ENCODE data around the gene AKT3.

Gene AKT3

DNA sequence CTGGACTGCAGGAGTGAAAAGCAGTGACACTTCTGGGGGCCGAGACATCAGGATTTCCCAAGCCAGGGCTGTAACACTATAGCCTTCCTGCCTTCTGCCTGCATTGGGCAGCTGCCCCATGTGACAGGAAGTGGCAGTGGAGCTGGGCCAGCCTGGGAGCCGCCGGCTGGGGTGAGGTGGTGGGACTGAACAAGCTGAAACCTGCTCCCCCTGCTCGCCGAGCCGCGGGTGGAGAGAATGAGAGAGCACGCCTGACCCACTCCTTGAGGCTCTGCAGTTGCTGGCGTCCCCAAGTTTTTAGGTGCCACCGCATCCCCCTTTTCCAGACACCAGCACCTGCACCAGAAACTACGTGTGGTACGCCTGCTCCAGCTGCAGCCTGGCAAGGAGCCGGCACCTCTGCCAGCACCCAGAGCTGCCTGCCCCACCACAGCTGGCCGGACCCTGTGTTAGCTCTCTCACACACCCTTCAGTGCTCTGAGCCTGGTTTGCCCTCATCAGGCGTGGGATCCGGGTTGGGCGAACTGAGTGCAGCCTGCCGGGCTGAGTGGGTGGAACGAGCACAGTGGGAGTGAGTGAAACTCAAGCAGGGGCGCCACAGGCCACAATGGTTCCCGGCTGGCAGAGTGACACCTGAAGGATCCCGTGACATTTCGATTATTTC, 119.4 kb downstream of the AKT3 start:
- no peak overlapping the region for H3K4me3 ChIP-seq (ENCODE audit: insufficient read depth, low read depth, low read length, poor library complexity, severe bottlenecking)
- no peak overlapping the region for H3K27ac ChIP-seq (ENCODE audit: insufficient read depth, low read length, poor library complexity, severe bottlenecking)
- H3K9me3 ChIP-seq (ENCODE audit: control insufficient read depth, low read length), result no peaks in the 10 kb centered on the region
- no peaks in the 10 kb centered on the region for H3K36me3 ChIP-seq (ENCODE audit: control insufficient read depth, insufficient read depth, low read length)
- no peaks in the 10 kb centered on the region for H3K27me3 ChIP-seq (replicated peaks; ENCODE audit: control insufficient read depth, insufficient read depth, low read length, poor library complexity, severe bottlenecking)
- H3K4me1 ChIP-seq (ENCODE audit: control insufficient read depth, insufficient read depth, low read length, poor library complexity, severe bottlenecking), result no peaks in the 10 kb centered on the region
- DNase-seq, result no peak

DNA sequence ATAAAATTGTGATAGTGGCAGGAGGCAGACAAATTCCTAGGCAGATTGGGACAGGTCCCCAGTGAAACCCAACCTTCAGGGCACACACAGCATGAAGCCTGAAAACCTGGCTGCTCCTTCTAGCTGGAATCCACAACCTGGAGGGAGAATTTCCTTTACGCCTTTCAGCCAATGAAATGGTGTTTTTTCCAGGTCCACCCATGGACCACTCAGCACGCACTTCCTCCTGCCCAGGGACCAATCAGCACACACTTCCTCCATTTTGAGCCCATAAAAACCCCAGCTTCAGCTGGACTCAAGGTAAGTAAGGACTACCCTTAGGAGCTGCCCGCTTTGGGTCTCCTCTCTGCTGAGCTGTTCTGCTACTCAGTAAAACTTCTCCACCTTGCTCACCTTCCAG, 120.1 kb downstream of the AKT3 start:
- no peak overlapping the region for H3K4me3 ChIP-seq (ENCODE audit: insufficient read depth, low read depth, low read length, poor library complexity, severe bottlenecking)
- no peak overlapping the region for H3K27ac ChIP-seq (ENCODE audit: insufficient read depth, low read length, poor library complexity, severe bottlenecking)
- no peaks in the 10 kb centered on the region for H3K36me3 ChIP-seq (ENCODE audit: control insufficient read depth, insufficient read depth, low read length)

DNA sequence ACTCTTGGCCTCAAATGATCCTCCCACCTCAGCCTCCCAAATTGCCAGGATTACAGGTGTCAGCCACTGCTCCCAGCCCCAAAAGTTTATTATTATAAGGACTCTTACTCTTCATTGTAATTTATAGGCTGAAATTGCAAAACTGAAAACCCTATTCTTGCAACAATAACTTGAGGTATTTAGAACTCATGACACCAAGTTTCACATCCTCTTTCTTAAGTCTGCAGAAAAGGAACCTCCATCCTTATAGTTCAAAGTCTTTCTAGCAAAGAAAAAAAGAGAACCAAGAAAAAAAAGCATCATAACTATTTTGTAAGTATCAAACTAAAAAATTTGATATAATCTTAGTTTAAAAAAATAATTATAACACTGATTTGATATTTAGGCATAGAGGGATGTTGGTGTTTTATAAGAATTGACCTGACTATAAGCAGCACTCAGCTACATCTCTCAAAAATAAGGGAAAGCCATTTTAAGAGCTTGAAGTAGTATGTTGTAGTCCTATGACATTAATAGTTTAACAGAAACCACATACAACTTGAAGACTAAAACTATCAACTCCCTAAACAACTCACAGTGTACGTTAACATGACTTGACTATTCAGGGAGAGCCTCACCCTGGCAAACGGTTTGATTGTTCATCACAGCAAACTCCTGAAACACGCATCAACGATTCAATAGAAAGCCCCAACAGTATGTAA, 122.4 kb downstream of the AKT3 start:
- DNase-seq, result no peak
- no peaks in the 10 kb centered on the region for H3K9me3 ChIP-seq (ENCODE audit: control insufficient read depth, low read length)
- H3K36me3 ChIP-seq (ENCODE audit: control insufficient read depth, insufficient read depth, low read length), result no peaks in the 10 kb centered on the region
- H3K4me3 ChIP-seq (ENCODE audit: insufficient read depth, low read depth, low read length, poor library complexity, severe bottlenecking), result no peak overlapping the region
- H3K27me3 ChIP-seq (replicated peaks; ENCODE audit: control insufficient read depth, insufficient read depth, low read length, poor library complexity, severe bottlenecking), result no peaks in the 10 kb centered on the region
- no peaks in the 10 kb centered on the region for H3K4me1 ChIP-seq (ENCODE audit: control insufficient read depth, insufficient read depth, low read length, poor library complexity, severe bottlenecking)
- no peak overlapping the region for H3K27ac ChIP-seq (ENCODE audit: insufficient read depth, low read length, poor library complexity, severe bottlenecking)

More for the DNA sequence above, 120.1 kb downstream of the AKT3 start:
- no peaks in the 10 kb centered on the region for H3K27me3 ChIP-seq (replicated peaks; ENCODE audit: control insufficient read depth, insufficient read depth, low read length, poor library complexity, severe bottlenecking)
- no peaks in the 10 kb centered on the region for H3K9me3 ChIP-seq (ENCODE audit: control insufficient read depth, low read length)
- no peaks in the 10 kb centered on the region for H3K4me1 ChIP-seq (ENCODE audit: control insufficient read depth, insufficient read depth, low read length, poor library complexity, severe bottlenecking)
- DNase-seq, result no peak

DNA sequence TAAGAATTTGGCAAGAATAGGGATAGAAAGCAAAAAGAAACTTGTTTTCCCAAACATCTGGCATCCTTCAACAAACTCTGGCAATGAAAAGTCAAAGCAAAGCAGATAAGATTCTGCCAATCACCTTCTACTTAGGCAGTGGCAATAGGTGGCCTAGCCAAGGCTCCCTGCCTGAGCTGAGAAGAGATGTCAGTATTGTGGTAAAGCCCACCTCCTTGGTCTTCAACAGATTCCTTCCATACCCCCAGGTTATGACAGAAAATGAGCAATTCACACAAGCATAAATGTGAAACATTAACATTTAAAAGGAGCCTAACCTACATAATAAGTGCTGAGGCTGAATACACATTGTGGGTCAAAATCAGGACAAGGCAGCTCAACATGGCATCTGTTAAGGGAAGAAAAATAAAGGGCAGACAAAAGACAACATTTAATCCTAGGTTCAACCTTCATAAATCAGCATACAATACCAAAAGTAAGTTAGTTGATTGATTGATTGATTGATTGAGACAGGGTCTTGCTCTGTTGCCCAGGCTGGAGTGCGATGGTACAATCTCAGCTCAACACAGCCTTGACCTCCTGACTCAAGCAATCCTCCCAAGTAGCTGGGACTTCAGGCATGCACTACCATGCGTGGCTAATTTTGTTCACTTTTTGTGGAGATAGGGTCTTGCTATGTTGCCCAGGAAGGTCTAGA, 123.1 kb downstream of the AKT3 start:
- Histone ChIP-seq H3K27ac (ENCODE audit: insufficient read depth, low read length, poor library complexity, severe bottlenecking) (no peak overlapping the region), H3K27me3 (replicated peaks; ENCODE audit: control insufficient read depth, insufficient read depth, low read length, poor library complexity, severe bottlenecking) (no peaks in the 10 kb centered on the region), H3K36me3 (ENCODE audit: control insufficient read depth, insufficient read depth, low read length) (no peaks in the 10 kb centered on the region), H3K4me1 (ENCODE audit: control insufficient read depth, insufficient read depth, low read length, poor library complexity, severe bottlenecking) (no peaks in the 10 kb centered on the region), H3K4me3 (ENCODE audit: insufficient read depth, low read depth, low read length, poor library complexity, severe bottlenecking) (no peak overlapping the region), H3K9me3 (ENCODE audit: control insufficient read depth, low read length) (no peaks in the 10 kb centered on the region)
- no peak for DNase-seq

DNA sequence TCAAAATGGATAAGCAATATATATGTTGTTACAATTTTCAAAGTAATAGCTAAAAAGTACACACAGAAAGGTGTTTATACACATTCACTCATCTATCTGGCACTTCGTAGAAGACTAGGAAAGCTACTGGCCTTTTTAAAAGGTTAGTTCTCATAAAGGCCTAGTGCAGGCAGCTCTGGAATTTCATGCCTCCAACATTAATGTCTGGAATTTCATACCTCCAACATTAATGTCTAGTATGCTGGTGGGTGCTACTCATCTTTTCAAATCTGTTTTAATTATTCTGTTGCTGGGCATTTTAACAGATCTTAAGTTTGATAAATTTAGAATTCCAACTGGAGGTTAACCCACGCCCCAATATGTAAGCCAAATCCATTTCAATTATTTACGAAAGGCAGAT, 124.2 kb downstream of the AKT3 start:
- Histone ChIP-seq H3K4me3 (ENCODE audit: insufficient read depth, low read depth, low read length, poor library complexity, severe bottlenecking) (no peak overlapping the region), H3K27me3 (replicated peaks; ENCODE audit: control insufficient read depth, insufficient read depth, low read length, poor library complexity, severe bottlenecking) (no peaks in the 10 kb centered on the region), H3K4me1 (ENCODE audit: control insufficient read depth, insufficient read depth, low read length, poor library complexity, severe bottlenecking) (no peaks in the 10 kb centered on the region), H3K9me3 (ENCODE audit: control insufficient read depth, low read length) (no peaks in the 10 kb centered on the region), H3K27ac (ENCODE audit: insufficient read depth, low read length, poor library complexity, severe bottlenecking) (no peak overlapping the region), H3K36me3 (ENCODE audit: control insufficient read depth, insufficient read depth, low read length) (no peaks in the 10 kb centered on the region)
- DNase-seq, result no peak

DNA sequence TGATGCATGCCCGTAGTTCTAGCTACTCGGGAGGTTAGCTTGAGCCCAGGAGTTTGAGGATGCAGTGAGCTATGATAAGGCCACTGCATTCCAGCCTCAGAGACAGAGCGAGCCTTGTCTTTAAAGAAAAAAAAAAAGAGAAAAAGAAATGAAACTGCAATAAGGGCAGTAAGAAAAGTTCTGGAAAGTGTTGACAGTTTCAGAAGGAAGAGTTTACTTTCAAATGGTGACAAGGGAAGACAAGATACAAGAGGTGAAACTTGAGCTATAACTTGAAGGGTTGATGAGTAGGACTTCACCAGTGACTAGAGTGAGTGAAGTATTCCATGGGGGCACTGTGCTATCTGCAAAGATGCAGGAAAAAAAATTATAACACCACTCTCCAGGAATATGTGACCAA, 125.0 kb downstream of the AKT3 start:
- Histone ChIP-seq H3K27ac (ENCODE audit: insufficient read depth, low read length, poor library complexity, severe bottlenecking) (no peak overlapping the region), H3K4me3 (ENCODE audit: insufficient read depth, low read depth, low read length, poor library complexity, severe bottlenecking) (no peak overlapping the region), H3K9me3 (ENCODE audit: control insufficient read depth, low read length) (no peaks in the 10 kb centered on the region), H3K36me3 (ENCODE audit: control insufficient read depth, insufficient read depth, low read length) (no peaks in the 10 kb centered on the region), H3K27me3 (replicated peaks; ENCODE audit: control insufficient read depth, insufficient read depth, low read length, poor library complexity, severe bottlenecking) (no peaks in the 10 kb centered on the region), H3K4me1 (ENCODE audit: control insufficient read depth, insufficient read depth, low read length, poor library complexity, severe bottlenecking) (no peaks in the 10 kb centered on the region)
- no peak for DNase-seq

DNA sequence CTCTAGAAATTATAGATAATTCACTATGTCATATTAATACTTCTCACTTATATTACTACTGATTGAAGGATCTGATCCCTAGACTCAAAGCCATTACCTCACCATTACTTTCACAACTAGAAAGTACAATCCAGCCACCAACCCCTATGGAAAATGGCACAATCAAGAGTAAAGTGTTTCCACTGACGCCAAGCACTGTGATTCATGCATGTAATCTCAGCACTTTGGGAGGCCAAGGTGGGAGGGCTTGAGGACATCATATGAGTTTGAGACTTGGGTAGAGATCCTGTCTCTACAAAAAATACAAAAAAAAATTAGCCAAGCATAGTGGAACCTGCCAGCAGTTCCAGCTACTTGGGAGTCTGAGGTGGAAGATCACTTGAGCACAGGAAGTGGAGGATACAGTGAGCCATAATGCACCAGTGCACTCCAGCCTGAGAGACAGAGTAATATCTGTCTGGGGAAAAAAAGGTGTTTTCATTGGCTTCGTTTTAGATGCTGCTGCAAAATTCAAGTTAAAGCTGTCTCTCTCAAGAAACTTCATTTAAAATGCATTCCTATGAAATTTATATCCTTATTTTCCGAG, 126.5 kb downstream of the AKT3 start:
- H3K9me3 ChIP-seq (ENCODE audit: control insufficient read depth, low read length), result no peaks in the 10 kb centered on the region
- no peaks in the 10 kb centered on the region for H3K27me3 ChIP-seq (replicated peaks; ENCODE audit: control insufficient read depth, insufficient read depth, low read length, poor library complexity, severe bottlenecking)
- no peak overlapping the region for H3K27ac ChIP-seq (ENCODE audit: insufficient read depth, low read length, poor library complexity, severe bottlenecking)
- H3K36me3 ChIP-seq (ENCODE audit: control insufficient read depth, insufficient read depth, low read length), result no peaks in the 10 kb centered on the region
- no peak overlapping the region for H3K4me3 ChIP-seq (ENCODE audit: insufficient read depth, low read depth, low read length, poor library complexity, severe bottlenecking)
- no peak for DNase-seq
- H3K4me1 ChIP-seq (ENCODE audit: control insufficient read depth, insufficient read depth, low read length, poor library complexity, severe bottlenecking), result no peaks in the 10 kb centered on the region

DNA sequence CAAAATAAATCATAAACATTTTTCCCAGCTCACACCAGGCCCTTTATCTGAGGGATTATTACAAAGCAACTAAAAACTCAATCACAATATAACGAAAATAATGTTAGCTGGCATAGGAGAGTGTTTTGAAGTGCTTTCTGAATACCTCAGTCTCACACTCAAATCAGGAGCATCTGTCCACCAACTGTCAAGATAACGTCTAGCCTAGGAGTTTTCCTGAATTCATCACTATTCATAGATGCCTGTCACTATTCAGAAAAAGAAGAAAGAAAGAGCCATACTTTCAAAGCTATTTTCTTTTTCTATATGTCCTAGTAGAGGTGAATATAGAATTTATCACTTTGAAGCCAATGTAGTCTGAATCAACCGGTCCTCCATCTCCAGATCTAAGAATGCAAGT, 127.0 kb downstream of the AKT3 start:
- Histone ChIP-seq H3K9me3 (ENCODE audit: control insufficient read depth, low read length) (no peaks in the 10 kb centered on the region), H3K4me1 (ENCODE audit: control insufficient read depth, insufficient read depth, low read length, poor library complexity, severe bottlenecking) (no peaks in the 10 kb centered on the region), H3K27me3 (replicated peaks; ENCODE audit: control insufficient read depth, insufficient read depth, low read length, poor library complexity, severe bottlenecking) (no peaks in the 10 kb centered on the region), H3K4me3 (ENCODE audit: insufficient read depth, low read depth, low read length, poor library complexity, severe bottlenecking) (no peak overlapping the region), H3K27ac (ENCODE audit: insufficient read depth, low read length, poor library complexity, severe bottlenecking) (no peak overlapping the region), H3K36me3 (ENCODE audit: control insufficient read depth, insufficient read depth, low read length) (no peaks in the 10 kb centered on the region)
- no peak for DNase-seq

DNA sequence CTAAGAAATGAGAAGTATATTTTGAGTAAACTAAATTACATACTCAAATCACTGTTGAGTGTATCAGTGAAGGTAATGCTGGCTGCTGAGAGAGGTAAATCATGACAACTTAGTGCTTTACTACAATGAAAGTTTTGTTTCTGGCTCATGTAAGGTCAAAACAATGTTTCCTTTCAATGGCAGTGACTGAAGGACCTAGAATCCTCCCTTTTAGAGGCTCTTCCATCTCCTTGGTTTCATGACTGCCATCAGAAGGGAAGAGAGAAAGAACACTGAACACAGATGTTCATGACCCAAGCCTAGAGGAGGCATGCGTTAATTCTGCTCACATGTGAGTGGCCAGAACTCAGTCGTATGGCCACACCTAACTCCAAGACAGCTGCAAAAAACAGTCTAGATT, 130.6 kb downstream of the AKT3 start:
- no peak overlapping the region for H3K27ac ChIP-seq (ENCODE audit: insufficient read depth, low read length, poor library complexity, severe bottlenecking)
- H3K4me1 ChIP-seq (ENCODE audit: control insufficient read depth, insufficient read depth, low read length, poor library complexity, severe bottlenecking), result no peaks in the 10 kb centered on the region
- DNase-seq, result no peak

DNA sequence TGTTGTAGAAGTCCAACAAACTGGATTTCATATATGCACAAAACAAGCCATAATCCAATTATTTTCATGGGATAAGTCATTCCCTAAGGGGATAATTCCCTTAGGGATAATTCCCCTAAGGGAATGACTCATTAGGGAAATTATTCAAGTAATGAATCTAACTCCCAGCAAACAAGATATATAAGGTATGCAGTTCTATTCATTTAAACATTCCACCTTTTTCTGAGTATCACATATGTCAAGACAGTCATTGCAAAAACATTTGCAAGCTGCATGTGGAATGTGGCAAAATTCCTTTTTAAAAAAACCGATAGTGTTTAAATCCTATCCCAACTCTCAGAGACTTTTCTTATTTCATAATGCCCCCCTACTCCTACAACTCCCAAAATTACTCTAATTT, 131.2 kb downstream of the AKT3 start:
- no peaks in the 10 kb centered on the region for H3K36me3 ChIP-seq (ENCODE audit: control insufficient read depth, insufficient read depth, low read length)
- H3K27ac ChIP-seq (ENCODE audit: insufficient read depth, low read length, poor library complexity, severe bottlenecking), result no peak overlapping the region
- no peaks in the 10 kb centered on the region for H3K4me1 ChIP-seq (ENCODE audit: control insufficient read depth, insufficient read depth, low read length, poor library complexity, severe bottlenecking)
- no peak for DNase-seq
- no peaks in the 10 kb centered on the region for H3K27me3 ChIP-seq (replicated peaks; ENCODE audit: control insufficient read depth, insufficient read depth, low read length, poor library complexity, severe bottlenecking)
- H3K9me3 ChIP-seq (ENCODE audit: control insufficient read depth, low read length), result no peaks in the 10 kb centered on the region
- H3K4me3 ChIP-seq (ENCODE audit: insufficient read depth, low read depth, low read length, poor library complexity, severe bottlenecking), result no peak overlapping the region

More for the DNA sequence above, 130.6 kb downstream of the AKT3 start:
- H3K9me3 ChIP-seq (ENCODE audit: control insufficient read depth, low read length), result no peaks in the 10 kb centered on the region
- H3K36me3 ChIP-seq (ENCODE audit: control insufficient read depth, insufficient read depth, low read length), result no peaks in the 10 kb centered on the region
- no peak overlapping the region for H3K4me3 ChIP-seq (ENCODE audit: insufficient read depth, low read depth, low read length, poor library complexity, severe bottlenecking)
- no peaks in the 10 kb centered on the region for H3K27me3 ChIP-seq (replicated peaks; ENCODE audit: control insufficient read depth, insufficient read depth, low read length, poor library complexity, severe bottlenecking)

All from effector memory CD4-positive, alpha-beta T cell (primary cell).